PC-3 (cell line): Measurements from ENCODE around the gene FAXC.

ENCODE experiments used
- EZH2 ChIP-seq: fragments of 300-600 bp; sonication (generic); IDR thresholded peaks from one replicate; pipeline ENCODE4 v1.6.1; 2017; ENCODE audit warnings: antibody characterized with exemption, mild to moderate bottlenecking, low read length; ENCODE audit not compliant: unreplicated experiment
- EZH2phosphoT487 ChIP-seq: fragments of 300-600 bp; sonication (generic); IDR thresholded peaks from 2 replicates; pipeline ENCODE4 v1.6.1; 2018; ENCODE audit warnings: mild to moderate bottlenecking, antibody characterized with exemption, low read length, borderline replicate concordance
- TF ChIP-seq, protein P1 (sequence below): fragments of 300-600 bp; sonication (generic); conservative IDR thresholded peaks from 2 replicates; pipeline ENCODE4 v1.5.1; 2017; ENCODE audit warnings: antibody characterized with exemption, low read depth, mild to moderate bottlenecking, low read length

DNA sequence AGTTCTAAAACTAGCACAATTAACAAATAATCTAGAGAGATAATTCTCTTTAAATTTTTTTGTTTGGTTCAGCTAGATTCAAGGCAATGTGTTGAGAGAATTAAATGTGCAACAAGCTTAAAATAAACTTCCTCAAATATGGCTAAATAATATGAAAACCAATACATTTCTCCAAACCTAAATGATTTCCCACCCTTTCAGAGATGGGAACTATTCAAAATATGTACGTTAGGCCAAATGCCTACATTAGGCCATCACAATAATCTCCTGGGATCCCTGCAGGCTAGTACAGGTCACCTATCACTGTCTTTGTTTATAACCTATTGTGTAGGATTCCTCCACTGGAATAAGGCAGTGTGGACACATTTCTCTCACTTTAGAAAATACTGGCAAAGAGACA is 1.7 kb downstream of the FAXC start:
- TF ChIP-seq, protein P1, sequence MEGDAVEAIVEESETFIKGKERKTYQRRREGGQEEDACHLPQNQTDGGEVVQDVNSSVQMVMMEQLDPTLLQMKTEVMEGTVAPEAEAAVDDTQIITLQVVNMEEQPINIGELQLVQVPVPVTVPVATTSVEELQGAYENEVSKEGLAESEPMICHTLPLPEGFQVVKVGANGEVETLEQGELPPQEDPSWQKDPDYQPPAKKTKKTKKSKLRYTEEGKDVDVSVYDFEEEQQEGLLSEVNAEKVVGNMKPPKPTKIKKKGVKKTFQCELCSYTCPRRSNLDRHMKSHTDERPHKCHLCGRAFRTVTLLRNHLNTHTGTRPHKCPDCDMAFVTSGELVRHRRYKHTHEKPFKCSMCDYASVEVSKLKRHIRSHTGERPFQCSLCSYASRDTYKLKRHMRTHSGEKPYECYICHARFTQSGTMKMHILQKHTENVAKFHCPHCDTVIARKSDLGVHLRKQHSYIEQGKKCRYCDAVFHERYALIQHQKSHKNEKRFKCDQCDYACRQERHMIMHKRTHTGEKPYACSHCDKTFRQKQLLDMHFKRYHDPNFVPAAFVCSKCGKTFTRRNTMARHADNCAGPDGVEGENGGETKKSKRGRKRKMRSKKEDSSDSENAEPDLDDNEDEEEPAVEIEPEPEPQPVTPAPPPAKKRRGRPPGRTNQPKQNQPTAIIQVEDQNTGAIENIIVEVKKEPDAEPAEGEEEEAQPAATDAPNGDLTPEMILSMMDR: no peak
- no peak for TF ChIP-seq EZH2
- no peak for TF ChIP-seq EZH2phosphoT487
